Uterus (tissue), 4 donors: ENCODE results near the gene C10orf71. TPM values are rescaled to one million over a fixed set of nuclear protein-coding genes. Genes with fewer than 3 reads are reported as not detected.

Experiments used
- DNase-seq, 2 donors: peaks; one replicate each; pipeline ENCODE4 v3.0.0-alpha.2; 2019 to 2020
- H3K27ac ChIP-seq, 2 donors: fragments of 200-600 bp; sonication (generic); 1 replicate in 1 of 2; 2 replicates in 1 of 2; pipeline ENCODE4 v1.5.1; 2016 to 2018
- H3K27me3 ChIP-seq, 2 donors: fragments of 200-600 bp; sonication (generic); one replicate each; pipeline ENCODE4 v1.5.1; 2018 to 2019; ENCODE audit warnings: control low read depth in 1 of 2
- H3K36me3 ChIP-seq, 2 donors: fragments of 200-600 bp; sonication (generic); one replicate each; pipeline ENCODE4 v1.5.1; 2019; ENCODE audit warnings: control low read depth in 1 of 2
- H3K4me1 ChIP-seq, 2 donors: fragments of 200-600 bp; sonication (generic); one replicate each; pipeline ENCODE4 v1.5.1; 2018 to 2019; ENCODE audit warnings: control low read depth in 1 of 2
- H3K4me3 ChIP-seq, 2 donors: fragments of 200-600 bp; sonication (generic); 1 replicate in 1 of 2; 2 replicates in 1 of 2; pipeline ENCODE4 v1.5.1; 2018 to 2019; ENCODE audit warnings: mild to moderate bottlenecking in 1 of 2
- H3K9me3 ChIP-seq, 2 donors: fragments of 200-600 bp; sonication (generic); one replicate each; pipeline ENCODE4 v1.5.1; 2019; ENCODE audit warnings: control low read depth in 1 of 2
- CTCF ChIP-seq, 4 experiments: fragments of 200-600 bp in 2 of 4; fragments of 450-650 bp in 2 of 4; sonication (generic) in 2 of 4; IDR thresholded peaks; one replicate each; pipeline ENCODE4 v1.5.1; 2016 to 2019; ENCODE audit warnings: antibody characterized with exemption in 4 of 4, mild to moderate bottlenecking in 2 of 4, moderate library complexity in 1 of 4
- POLR2A ChIP-seq, 2 donors: fragments of 450-650 bp; IDR thresholded peaks; one replicate each; pipeline ENCODE4 v1.6.1; 2016; ENCODE audit warnings: antibody characterized with exemption in 2 of 2, mild to moderate bottlenecking in 1 of 2, moderate library complexity in 1 of 2
- intact Hi-C: fragments of 100-400 bp; cut with DNase I; formaldehyde crosslinking; loops from one replicate; pipeline ENCODE4 v1.15.1; 2023; ENCODE audit warnings: low total_unique reads
- total RNA-seq, 4 donors: library from RNA; depleted of rRNA in 3 of 4; stranded (reverse); fragments of >200 nt in 3 of 4; gene quantifications; one replicate each; pipeline versions ENCODE4 v1.1.0 to v1.2.4, GENCODE V29; 2014 to 2023
- donor health status: DM: yes; HTN: yes; CAD: no.

The C10orf71 gene
- total RNA-seq, 4 donors from 2014 or later = not detected

- Histone ChIP-seq H3K4me1 (no peaks in the 10 kb centered on the region), H3K4me3 (no peak overlapping the region), H3K27me3 (no peaks in the 10 kb centered on the region), H3K36me3 (no peaks in the 10 kb centered on the region), H3K9me3 (no peaks in the 10 kb centered on the region), H3K27ac (no peak overlapping the region)
- intact Hi-C loops = no loop called here
- DNase-seq = no peak
- TF ChIP-seq CTCF (IDR thresholded peaks at IDR 0.05) = no peak
- TF ChIP-seq POLR2A (IDR thresholded peaks at IDR 0.05) = no peak
Observed at GRCh38 chr10:49375611-49376010, 76.6 kb downstream of the C10orf71 start.

Other genes starting within 250 kb of the C10orf71 start
- gene VSTM4, start 183.6 kb upstream of the C10orf71 start, total RNA-seq = 10 to 100 TPM; 10.3 to 46.6 (median 19.3) TPM
- not detected for gene FAM170B, start 165.1 kb upstream of the C10orf71 start, total RNA-seq
- 10 to 100 TPM in 3 of 4 donors, 1 to 10 TPM in 1; 8.5 to 38.9 (median 14.7) TPM for gene TMEM273, start 110.8 kb upstream of the C10orf71 start, total RNA-seq
- under 1 TPM in 1 of 4 donors, not detected in 3; 0.14 TPM for gene DRGX, start 96.9 kb downstream of the C10orf71 start, total RNA-seq
- gene ERCC6, start 240.0 kb downstream of the C10orf71 start, total RNA-seq = 10 to 100 TPM in 2 of 4 donors, 1 to 10 TPM in 2; 7.9 to 25.1 (median 16.3) TPM